A549 (cell line): ENCODE data around the gene SLC35C1. TPM values are rescaled to one million over a fixed set of nuclear protein-coding genes. Genes with fewer than 3 reads are reported as not detected.

Experiments
- ATAC-seq, 2 experiments: fragments of 200-7000 bp in 1 of 2; fragments of >200 bp in 1 of 2; cut with Nextera tagmentation in 1 of 2; cut with Tn5 transposase in 1 of 2; 3 replicates each; pipeline versions ENCODE4 v1.8.0 to v1.9.1; 2018 to 2020; ENCODE audit warnings: mild to moderate bottlenecking in 1 of 2, moderate library complexity in 1 of 2
- CTCF ChIA-PET: fragments of 300-600 bp; sonication (Branson Sonifier 250); formaldehyde crosslinking; extraction: SDS; loops from one replicate; lab custom pipeline; 2021; ENCODE audit warnings: antibody characterized with exemption, inconsistent platforms; lab: Yijun Ruan, JAX
- POLR2A ChIA-PET: fragments of 350-600 bp; formaldehyde crosslinking; extraction: SDS; loops from one replicate; lab custom pipeline; 2021; ENCODE audit warnings: antibody characterized with exemption, inconsistent platforms; lab: Yijun Ruan, JAX
- DNase-seq, 2 experiments: peaks; one replicate each; pipeline versions ENCODE4 v3.0.0 to v3.0.0-alpha.2; 2011 to 2016; ENCODE audit warnings: low read depth in 1 of 2, low spot score in 1 of 2
- FAIRE-seq: peaks from 2 replicates; lab custom pipeline; 2011; peaks lifted over from hg19 to GRCh38; lab: Jason Lieb, UNC
- H3K27ac ChIP-seq, 2 experiments: fragments of >200 bp; sonication (Bioruptor Twin); formaldehyde crosslinking; 3 replicates each; pipeline ENCODE4 v1.5.1; 2016 to 2017
- H3K4me1 ChIP-seq: fragments of >200 bp; sonication (Bioruptor Twin); formaldehyde crosslinking; 3 replicates; pipeline ENCODE4 v1.6.1; 2016
- H3K4me2 ChIP-seq: fragments of >200 bp; sonication (Bioruptor Twin); formaldehyde crosslinking; 3 replicates; pipeline ENCODE4 v1.6.1; 2016
- H3K4me3 ChIP-seq: fragments of >200 bp; sonication (Bioruptor Twin); formaldehyde crosslinking; 3 replicates; pipeline ENCODE4 v1.5.1; 2016
- H3K9me3 ChIP-seq: fragments of >200 bp; sonication (Bioruptor Twin); formaldehyde crosslinking; 3 replicates; pipeline ENCODE4 v1.6.1; 2016
- E2F6 ChIP-seq: IDR thresholded peaks from 2 replicates; pipeline ENCODE4 v1.6.1; 2012; ENCODE audit warnings: low read depth, borderline replicate concordance
- ELK1 ChIP-seq: fragments of 150-350 bp; IDR thresholded peaks from 2 replicates; pipeline ENCODE4 v1.6.1; 2014; ENCODE audit warnings: low read depth, mild to moderate bottlenecking, low read length
- EP300 ChIP-seq, 2 experiments: fragments of >200 bp; sonication (Bioruptor Twin); formaldehyde crosslinking; IDR thresholded peaks; 2 replicates in 1 of 2; 3 replicates in 1 of 2; pipeline ENCODE4 v1.6.1; 2016 to 2017
- FOSB ChIP-seq: fragments of 250-450 bp; sonication (Bioruptor Pico); IDR thresholded peaks from 2 replicates; pipeline ENCODE4 v1.5.0; 2020; ENCODE audit warnings: mild to moderate bottlenecking, moderate library complexity
- FOSL2 ChIP-seq, 2 experiments: fragments of 450-650 bp in 1 of 2; fragments of >200 bp in 1 of 2; sonication (Bioruptor Twin) in 1 of 2; formaldehyde crosslinking; IDR thresholded peaks; 2 replicates each; pipeline versions ENCODE4 v1.5.0 to v1.6.1; 2016 to 2020; ENCODE audit warnings: mild to moderate bottlenecking in 1 of 2, moderate library complexity in 1 of 2
- HDAC2 ChIP-seq: fragments of 200-600 bp; sonication (generic); IDR thresholded peaks from 2 replicates; pipeline ENCODE4 v1.6.1; 2016
- HOXA7 ChIP-seq: fragments of 250-450 bp; sonication (Bioruptor Pico); IDR thresholded peaks from 2 replicates; pipeline ENCODE4 v1.5.0; 2020; ENCODE audit warnings: mild to moderate bottlenecking, moderate library complexity
- JUN ChIP-seq, 2 experiments: fragments of >200 bp; sonication (Bioruptor Twin); formaldehyde crosslinking; IDR thresholded peaks; 2 replicates in 1 of 2; 3 replicates in 1 of 2; pipeline ENCODE4 v1.6.1; 2016 to 2017
- JUNB ChIP-seq: fragments of >200 bp; sonication (Bioruptor Twin); formaldehyde crosslinking; IDR thresholded peaks from 2 replicates; pipeline ENCODE4 v1.6.1; 2016
- NFE2L2 ChIP-seq: fragments of 150-350 bp; conservative IDR thresholded peaks from 2 replicates; pipeline ENCODE4 v1.6.1; 2014; ENCODE audit warnings: low read length
- NR3C1 ChIP-seq: fragments of >200 bp; sonication (Bioruptor Twin); formaldehyde crosslinking; IDR thresholded peaks from 3 replicates; pipeline ENCODE4 v1.6.1; 2017
- RARB ChIP-seq: fragments of 250-450 bp; sonication (Bioruptor Pico); IDR thresholded peaks from 2 replicates; pipeline ENCODE4 v1.8.0; 2021; ENCODE audit warnings: mild to moderate bottlenecking, moderate library complexity
- REST ChIP-seq: fragments of 200-600 bp; sonication (generic); IDR thresholded peaks from 2 replicates; pipeline ENCODE4 v1.6.1; 2016; ENCODE audit warnings: antibody characterized with exemption, mild to moderate bottlenecking, moderate library complexity
- RFX5 ChIP-seq: fragments of 450-650 bp; IDR thresholded peaks from 2 replicates; pipeline ENCODE4 v1.7.1; 2014; ENCODE audit warnings: antibody characterized with exemption, mild to moderate bottlenecking, moderate library complexity
- RNF2 ChIP-seq: fragments of 200-600 bp; sonication (generic); IDR thresholded peaks from 2 replicates; pipeline ENCODE4 v1.6.1; 2016; ENCODE audit warnings: low read depth, mild to moderate bottlenecking, antibody characterized with exemption, moderate library complexity, borderline replicate concordance
- WGBS: methylation state at CpG from one replicate; pipeline ENCODE4 v1.1.6; 2017; ENCODE audit errors: missing lambda C conversion rate; 5-methylcytosine and 5-hydroxymethylcytosine counted together
- polyA plus RNA-seq, 4 experiments: library from polyadenylated mRNA; depleted of rRNA in 3 of 4; stranded (reverse); fragments of >200 nt; fragmentation: RNase III in 1 of 4; extraction: RNeasy Plus Mini Kit Qiagen cat#74134 plus additional on column Dnase treatment in 1 of 4; gene quantifications; 2 replicates in 3 of 4; 3 replicates in 1 of 4; pipeline ENCODE4 v1.2.3, GENCODE V29; 2011 to 2017

SLC35C1 gene
- polyA plus RNA-seq, 2 of the 4 experiments (the other 2 are of a cell fraction): 3.3 to 14.0 TPM

- Histone ChIP-seq H3K27ac (no peak overlapping the region), H3K9me3 (no peaks in the 10 kb centered on the region), H3K4me3 (no peak overlapping the region), H3K4me2 (no peak overlapping the region), H3K4me1 (peaks cover 2% of the 10 kb centered on the region; the same call in 2 of the 3 replicates)
- WGBS: 87% methylated on average over 7 of the region's 7 CpGs
- ChIA-PET POLR2A (no interaction called here), CTCF (interaction anchor here (0.8 to 10.0 kb wide), 5 partner anchors 10 to 153 kb away, joined by 3 to 67 read pairs (median 3); no protein-coding TSS in a partner anchor)
- ATAC-seq (no peak), DNase-seq (no peak), FAIRE-seq (no peak)
- TF ChIP-seq EP300 (IDR thresholded peaks at IDR 0.05): no peak
- no peak for TF ChIP-seq FOSB
- no peak for TF ChIP-seq HOXA7
- TF ChIP-seq JUN (IDR thresholded peaks at IDR 0.05): no peak
Measured at GRCh38 chr11:45853332-45854219, 48.6 kb downstream of the SLC35C1 start.

GRCh38 chr11:45855308-45855707, 50.4 kb downstream of the SLC35C1 start:
- FAIRE-seq (no peak), ATAC-seq (no peak)
- 65% methylated on average over 5 of the region's 5 CpGs for WGBS

More at GRCh38 chr11:45855308-45855707, 50.4 kb downstream of the SLC35C1 start:
- ChIA-PET POLR2A (interaction anchor here (1.5 kb wide), 1 partner anchor 8 kb away, joined by 4 read pairs; no protein-coding TSS in a partner anchor), CTCF (interaction anchor here (1.5 to 10.0 kb wide), 4 partner anchors 13 to 151 kb away, joined by 3 to 67 read pairs (median 6); no protein-coding TSS in a partner anchor)
- Histone ChIP-seq H3K4me3 (no peak overlapping the region), H3K4me1 (no peaks in the 10 kb centered on the region), H3K9me3 (no peaks in the 10 kb centered on the region), H3K4me2 (no peak overlapping the region), H3K27ac (no peak overlapping the region)
- TF ChIP-seq RNF2: no peak
- no peak for TF ChIP-seq JUNB
- TF ChIP-seq ELK1: no peak
- TF ChIP-seq FOSL2 (IDR thresholded peaks at IDR 0.05): no peak
- no peak for TF ChIP-seq FOSL2 (CRISPR knock-in tag; IDR thresholded peaks at IDR 0.05)
- no peak for TF ChIP-seq NFE2L2
- TF ChIP-seq RARB (CRISPR knock-in tag): no peak
- no peak for TF ChIP-seq REST
- no peak for TF ChIP-seq HDAC2
- TF ChIP-seq FOSB: no peak
- TF ChIP-seq JUN (IDR thresholded peaks at IDR 0.05): no peak
- TF ChIP-seq E2F6: no peak
- no peak for TF ChIP-seq NR3C1
- TF ChIP-seq RFX5: no peak
- DNase-seq: no peak
